ENCODE data around the gene ALG1. TPM values are rescaled to one million over a fixed set of nuclear protein-coding genes. Genes with fewer than 3 reads are reported as not detected.

Gene ALG1
- total and polyA plus RNA-seq, 2 of the 13 experiments (the other 11 are each of a cell fraction or from before 2014, with no cell fraction given), result 43.3 to 75.6 TPM

DNA sequence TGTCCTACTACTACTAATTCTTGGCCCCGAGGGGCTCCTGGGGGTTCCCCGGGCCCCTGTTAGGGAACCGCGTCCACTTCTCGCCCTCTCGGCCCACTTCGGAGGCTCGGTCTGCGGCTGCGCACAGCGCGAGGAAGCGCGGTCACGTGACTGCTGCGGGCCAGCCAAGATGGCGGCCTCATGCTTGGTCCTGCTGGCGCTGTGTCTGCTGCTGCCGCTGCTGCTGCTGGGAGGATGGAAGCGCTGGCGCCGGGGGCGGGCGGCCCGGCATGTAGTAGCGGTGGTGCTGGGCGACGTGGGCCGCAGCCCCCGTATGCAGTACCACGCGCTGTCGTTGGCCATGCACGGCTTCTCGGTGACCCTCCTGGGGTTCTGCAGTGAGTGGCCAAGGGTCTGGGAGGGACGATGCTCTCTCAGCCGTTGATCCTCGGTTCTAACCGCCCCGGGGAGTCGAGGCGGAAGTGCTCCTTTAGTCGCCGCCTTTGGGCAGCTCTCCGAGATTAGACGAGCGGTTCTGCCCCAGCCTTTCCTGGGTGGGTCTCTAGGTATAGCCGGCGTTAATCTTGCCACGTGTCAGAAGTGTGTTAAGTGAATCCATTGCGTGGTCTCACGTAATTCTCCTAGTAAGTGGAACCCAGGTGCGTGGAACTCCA, at the start of gene ALG1 (continued):
- TF ChIP-seq DMTF1 (CRISPR knock-in tag; IDR thresholded peaks at IDR 0.05) (no peak), NFKB2 (CRISPR knock-in tag; IDR thresholded peaks at IDR 0.05; ENCODE audit: borderline replicate concordance) (peak; percentile 99; the same call in 1 of the 2 replicates), PHF8 (CRISPR knock-in tag; IDR thresholded peaks at IDR 0.05) (peak; percentile 99), RFX5 (IDR thresholded peaks at IDR 0.05; ENCODE audit: low read depth, low read length) (peak; percentile 47; the same call in 1 of the 2 replicates), TBP (CRISPR knock-in tag; IDR thresholded peaks at IDR 0.05) (peak; percentile 78; the same call in 1 of the 2 replicates), ZNF841 (CRISPR knock-in tag; IDR thresholded peaks at IDR 0.05; ENCODE audit: borderline replicate concordance) (no peak), MBD4 (IDR thresholded peaks at IDR 0.05; ENCODE audit: borderline replicate concordance, low read length) (no peak), TMF1 (CRISPR knock-in tag; IDR thresholded peaks at IDR 0.05; ENCODE audit: low read depth) (peak; percentile 86; the same call in 1 of the 2 replicates), GZF1 (CRISPR knock-in tag; IDR thresholded peaks at IDR 0.05) (peak; percentile 97), MED13 (CRISPR knock-in tag; IDR thresholded peaks at IDR 0.05) (peak; percentile 65), BRCA1 (CRISPR knock-in tag; IDR thresholded peaks at IDR 0.05) (0 out of 2 replicates have a peak, but pooled peaks have one; percentile 30), GLI4 (CRISPR knock-in tag; IDR thresholded peaks at IDR 0.05; ENCODE audit: borderline replicate concordance) (peak; percentile 98), SIX4 (CRISPR knock-in tag; IDR thresholded peaks at IDR 0.05) (peak; percentile 82; the same call in 1 of the 2 replicates), ZNF232 (CRISPR knock-in tag; IDR thresholded peaks at IDR 0.05; ENCODE audit: borderline replicate concordance) (peak; percentile 91; the same call in 1 of the 2 replicates), PHF20 (CRISPR knock-in tag; IDR thresholded peaks at IDR 0.05) (peak; percentile 99), TP53 (CRISPR knock-in tag; conservative IDR thresholded peaks at IDR 0.05) (no peak; the same call in 1 of the 2 replicates), NCOR1 (IDR thresholded peaks at IDR 0.05; ENCODE audit: borderline replicate concordance, low read length) (no peak), ZKSCAN5 (CRISPR knock-in tag; IDR thresholded peaks at IDR 0.05) (peak; percentile 64; the same call in 1 of the 2 replicates), ZSCAN31 (CRISPR knock-in tag; IDR thresholded peaks at IDR 0.05; ENCODE audit: low read depth) (peak; percentile 97), U2AF2 (IDR thresholded peaks at IDR 0.05; ENCODE audit: low read depth, low read length) (no peak), ZNF432 (CRISPR knock-in tag; IDR thresholded peaks at IDR 0.05; ENCODE audit: borderline replicate concordance) (no peak), ZNF253 (CRISPR knock-in tag; IDR thresholded peaks at IDR 0.05; ENCODE audit: borderline replicate concordance) (peak; percentile 87; the same call in 1 of the 2 replicates), SMYD3 (CRISPR knock-in tag; IDR thresholded peaks at IDR 0.05) (0 out of 2 replicates have a peak, but pooled peaks have one; percentile 18), HOXA5 (CRISPR knock-in tag; IDR thresholded peaks at IDR 0.05) (no peak)
- TF ChIP-seq, protein P1, sequence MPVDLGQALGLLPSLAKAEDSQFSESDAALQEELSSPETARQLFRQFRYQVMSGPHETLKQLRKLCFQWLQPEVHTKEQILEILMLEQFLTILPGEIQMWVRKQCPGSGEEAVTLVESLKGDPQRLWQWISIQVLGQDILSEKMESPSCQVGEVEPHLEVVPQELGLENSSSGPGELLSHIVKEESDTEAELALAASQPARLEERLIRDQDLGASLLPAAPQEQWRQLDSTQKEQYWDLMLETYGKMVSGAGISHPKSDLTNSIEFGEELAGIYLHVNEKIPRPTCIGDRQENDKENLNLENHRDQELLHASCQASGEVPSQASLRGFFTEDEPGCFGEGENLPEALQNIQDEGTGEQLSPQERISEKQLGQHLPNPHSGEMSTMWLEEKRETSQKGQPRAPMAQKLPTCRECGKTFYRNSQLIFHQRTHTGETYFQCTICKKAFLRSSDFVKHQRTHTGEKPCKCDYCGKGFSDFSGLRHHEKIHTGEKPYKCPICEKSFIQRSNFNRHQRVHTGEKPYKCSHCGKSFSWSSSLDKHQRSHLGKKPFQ (CRISPR knock-in tag; IDR thresholded peaks at IDR 0.05; ENCODE audit: insufficient replicate concordance), result peak; percentile 75
- TF ChIP-seq, protein P2, sequence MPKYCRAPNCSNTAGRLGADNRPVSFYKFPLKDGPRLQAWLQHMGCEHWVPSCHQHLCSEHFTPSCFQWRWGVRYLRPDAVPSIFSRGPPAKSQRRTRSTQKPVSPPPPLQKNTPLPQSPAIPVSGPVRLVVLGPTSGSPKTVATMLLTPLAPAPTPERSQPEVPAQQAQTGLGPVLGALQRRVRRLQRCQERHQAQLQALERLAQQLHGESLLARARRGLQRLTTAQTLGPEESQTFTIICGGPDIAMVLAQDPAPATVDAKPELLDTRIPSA (CRISPR knock-in tag; IDR thresholded peaks at IDR 0.05; ENCODE audit: borderline replicate concordance), result peak; percentile 57; the same call in 1 of the 2 replicates
- TF ChIP-seq, protein P3, sequence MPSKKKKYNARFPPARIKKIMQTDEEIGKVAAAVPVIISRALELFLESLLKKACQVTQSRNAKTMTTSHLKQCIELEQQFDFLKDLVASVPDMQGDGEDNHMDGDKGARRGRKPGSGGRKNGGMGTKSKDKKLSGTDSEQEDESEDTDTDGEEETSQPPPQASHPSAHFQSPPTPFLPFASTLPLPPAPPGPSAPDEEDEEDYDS (CRISPR knock-in tag; IDR thresholded peaks at IDR 0.05), result peak; percentile 89
